Endodermal cell (in vitro differentiated cells): ENCODE measurements around the gene AQP7. TPM values are rescaled to one million over a fixed set of nuclear protein-coding genes. Genes with fewer than 3 reads are reported as not detected.

Source experiments
- DNase-seq: peaks from one replicate; pipeline ENCODE4 v3.0.0-alpha.2; 2017
- H3K27ac ChIP-seq: 2 replicates; pipeline ENCODE4 v1.5.1; 2013; ENCODE audit warnings: mild to moderate bottlenecking, low read depth, low read length, moderate library complexity
- H3K27me3 ChIP-seq: 2 replicates; pipeline ENCODE4 v1.6.1; 2013; ENCODE audit warnings: mild to moderate bottlenecking, low read length, moderate library complexity; ENCODE audit not compliant: insufficient read depth, control insufficient read depth, poor library complexity, severe bottlenecking
- H3K36me3 ChIP-seq: 2 replicates; pipeline ENCODE4 v1.7.0; 2013; ENCODE audit warnings: mild to moderate bottlenecking, low read length, moderate library complexity; ENCODE audit not compliant: control insufficient read depth, insufficient read depth
- H3K4me1 ChIP-seq: one replicate; pipeline ENCODE4 v1.7.0; 2013; ENCODE audit warnings: low read length; ENCODE audit not compliant: control insufficient read depth, insufficient read depth
- H3K4me3 ChIP-seq: 2 replicates; pipeline ENCODE4 v1.5.1; 2013; ENCODE audit warnings: mild to moderate bottlenecking, low read length, moderate library complexity
- H3K9ac ChIP-seq: 2 replicates; pipeline ENCODE4 v1.6.1; 2013; ENCODE audit warnings: mild to moderate bottlenecking, low read length, moderate library complexity; ENCODE audit not compliant: poor library complexity, severe bottlenecking; ENCODE audit errors: extremely low read depth
- H3K9me3 ChIP-seq: 2 replicates; pipeline ENCODE4 v1.6.1; 2013; ENCODE audit warnings: mild to moderate bottlenecking, low read length, moderate library complexity; ENCODE audit not compliant: control insufficient read depth
- H3K27ac Mint-ChIP-seq: 2 replicates; pipeline ENCODE4 v1.8.0; 2020; ENCODE audit warnings: mixed read lengths
- H3K27me3 Mint-ChIP-seq: 2 replicates; pipeline ENCODE4 v1.8.0; 2021; ENCODE audit warnings: mild to moderate bottlenecking, mixed read lengths; ENCODE audit not compliant: insufficient read depth
- H3K36me3 Mint-ChIP-seq: 2 replicates; pipeline ENCODE4 v1.8.0; 2020; ENCODE audit warnings: low read depth, mixed read lengths
- H3K4me1 Mint-ChIP-seq: 2 replicates; pipeline ENCODE4 v1.8.0; 2020; ENCODE audit warnings: mixed read lengths
- H3K4me3 Mint-ChIP-seq: 2 replicates; pipeline ENCODE4 v1.8.0; 2020; ENCODE audit warnings: mild to moderate bottlenecking, moderate library complexity, mixed read lengths
- H3K9me3 Mint-ChIP-seq: 2 replicates; pipeline ENCODE4 v1.8.0; 2020; ENCODE audit warnings: mild to moderate bottlenecking, mixed read lengths
- CTCF ChIP-seq: fragments of 200-600 bp; sonication (generic); conservative IDR thresholded peaks from 2 replicates; pipeline ENCODE4 v1.5.0; 2021; ENCODE audit warnings: antibody characterized with exemption, mild to moderate bottlenecking
- WGBS, 2 experiments: methylation state at CpG; one replicate each; pipeline versions ENCODE4 v1.1.5 to v1.1.7; 2013; ENCODE audit warnings: missing lambda C conversion rate in 2 of 2, mixed read lengths in 1 of 2; ENCODE audit not compliant: insufficient coverage in 1 of 2, insufficient read length in 1 of 2; 5-methylcytosine and 5-hydroxymethylcytosine counted together
- total RNA-seq, 2 donors: library from RNA; stranded (reverse); fragmentation: NEBNext Ultra II Directional in 1 of 2; extraction: Animal tissue kit (Norgen Biotek cat#: 25700) in 1 of 2; gene quantifications; 2 replicates in 1 of 2; 3 replicates in 1 of 2; pipeline ENCODE4 v1.2.1, GENCODE V29; 2021

The AQP7 gene
- total RNA-seq, 2 donors from 2014 or later: 0.38 TPM; not detected in 1

GRCh38 chr9:33437205-33437604, 34.8 kb upstream of the AQP7 start:
- no peak for TF ChIP-seq CTCF
- H3K4me1 Mint-ChIP-seq: peaks cover 13% of the 10 kb centered on the region
- H3K4me3 Mint-ChIP-seq: no peak overlapping the region

GRCh38 chr9:33436445-33436844, 34.1 kb upstream of the AQP7 start:
- Histone ChIP-seq H3K9ac (no peak overlapping the region), H3K27ac (no peak overlapping the region), H3K4me3 (no peak overlapping the region), H3K36me3 (no peaks in the 10 kb centered on the region), H3K4me1 (no peaks in the 10 kb centered on the region), H3K9me3 (no peaks in the 10 kb centered on the region), H3K27me3 (no peaks in the 10 kb centered on the region)
- Mint-ChIP-seq H3K27ac (no peak overlapping the region), H3K4me3 (no peak overlapping the region), H3K4me1 (peaks cover 13% of the 10 kb centered on the region), H3K27me3 (peaks cover 4% of the 10 kb centered on the region), H3K36me3 (no peaks in the 10 kb centered on the region), H3K9me3 (no peaks in the 10 kb centered on the region)
- 79% methylated on average over 7 to 8 of the region's 8 CpGs for WGBS, 2 experiments
- no peak for TF ChIP-seq CTCF
- peak; percentile 74 for DNase-seq

More at GRCh38 chr9:33437205-33437604, 34.8 kb upstream of the AQP7 start:
- Histone ChIP-seq H3K4me1 (no peaks in the 10 kb centered on the region), H3K9me3 (no peaks in the 10 kb centered on the region), H3K4me3 (no peak overlapping the region), H3K27ac (no peak overlapping the region), H3K36me3 (no peaks in the 10 kb centered on the region), H3K9ac (no peak overlapping the region), H3K27me3 (no peaks in the 10 kb centered on the region)
- peaks cover 4% of the 10 kb centered on the region for H3K27me3 Mint-ChIP-seq
- H3K27ac Mint-ChIP-seq: no peak overlapping the region
- H3K9me3 Mint-ChIP-seq: no peaks in the 10 kb centered on the region
- DNase-seq: no peak
- 70% methylated on average over 2 of the region's 2 CpGs; no CpG with 5 or more reads in 1 of the 2 experiments for WGBS, 2 experiments
- no peaks in the 10 kb centered on the region for H3K36me3 Mint-ChIP-seq

DNA sequence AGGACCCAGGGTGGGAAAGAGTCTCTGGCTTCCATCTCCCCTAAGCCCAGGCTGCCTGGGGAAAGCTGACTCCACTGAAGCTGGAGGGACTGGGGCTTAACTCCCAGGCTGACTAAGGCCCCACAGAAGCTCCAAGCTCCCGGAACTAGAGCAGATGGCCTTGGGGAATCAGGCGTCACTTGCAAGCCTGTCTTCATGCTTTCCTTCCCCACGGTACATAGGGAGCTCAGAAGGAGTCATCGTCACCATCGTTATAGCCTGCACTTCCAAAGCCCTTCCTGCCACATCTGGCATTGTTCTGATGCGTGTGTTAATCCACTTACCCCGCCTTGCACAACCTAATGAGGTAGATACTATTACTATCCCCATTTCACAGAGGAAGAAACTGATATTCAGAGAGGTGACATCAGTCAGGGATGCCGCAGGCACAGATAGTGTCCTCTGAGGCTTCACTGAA, 33.5 kb upstream of the AQP7 start:
- DNase-seq: no peak
- WGBS, 2 experiments: 88 to 97% methylated on average over 5 to 8 of the region's 8 CpGs
- TF ChIP-seq CTCF: no peak
- Mint-ChIP-seq H3K4me3 (no peak overlapping the region), H3K27ac (no peak overlapping the region), H3K4me1 (peaks cover 13% of the 10 kb centered on the region), H3K27me3 (peaks cover 4% of the 10 kb centered on the region), H3K9me3 (no peaks in the 10 kb centered on the region), H3K36me3 (no peaks in the 10 kb centered on the region)
- Histone ChIP-seq H3K9me3 (no peaks in the 10 kb centered on the region), H3K9ac (no peak overlapping the region), H3K27me3 (no peaks in the 10 kb centered on the region), H3K4me1 (no peaks in the 10 kb centered on the region), H3K27ac (no peak overlapping the region), H3K4me3 (no peak overlapping the region), H3K36me3 (no peaks in the 10 kb centered on the region)
